GM18511 (cell line): ENCODE results near the gene FAM90A26.
"Not testable (repeated sequence)": the region's sequence is repeated elsewhere in the genome, so short reads cannot be mapped to it uniquely, and the experiment has no call there.

ENCODE experiments used
- ATAC-seq: cut with Tn5 transposase; IDR thresholded peaks from one replicate; pipeline ENCODE4 v1.9.1; 2021; ENCODE audit warnings: mild to moderate bottlenecking, moderate library complexity; ENCODE audit not compliant: unreplicated experiment

Gene FAM90A26

DNA sequence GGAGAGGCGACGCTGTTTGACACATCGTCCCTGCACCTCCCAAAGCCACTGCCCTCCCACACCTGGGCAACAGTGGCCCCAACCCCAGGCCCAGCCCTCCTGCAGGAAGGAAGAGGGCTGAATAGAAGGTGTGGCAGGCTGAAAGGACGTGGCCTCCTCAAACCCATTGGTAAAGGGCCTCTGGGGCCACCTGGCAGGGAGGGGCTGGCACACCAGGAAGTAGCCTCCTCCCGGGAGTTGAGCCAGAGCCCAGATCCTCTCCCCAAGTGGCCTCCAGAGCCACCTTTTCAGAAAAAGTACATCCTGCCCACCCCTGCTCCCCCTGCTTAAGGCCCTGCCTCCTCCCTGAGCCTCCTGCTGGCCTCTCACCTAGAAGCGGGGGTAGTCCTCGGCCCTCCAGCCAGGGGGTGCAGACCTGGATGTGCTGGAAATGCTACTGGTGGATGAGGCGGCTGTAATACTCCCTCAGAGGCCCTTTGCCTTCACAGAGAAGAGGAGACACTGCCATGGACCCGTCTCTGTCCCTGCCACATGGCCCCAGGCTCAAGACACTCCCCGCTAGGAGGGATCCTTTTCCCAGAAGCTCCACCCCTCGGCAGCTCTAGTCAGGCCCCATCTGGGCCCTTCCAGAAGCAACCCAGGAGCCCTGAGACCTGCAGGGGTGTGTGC, at the start of gene FAM90A26:
Gene FAM90A26, plus strand, starts transcription at position 619 of the 669 bp plus-strand sequence. CDS start 2,764 bp downstream, outside the sequence.
- not testable (repeated sequence) for ATAC-seq

DNA sequence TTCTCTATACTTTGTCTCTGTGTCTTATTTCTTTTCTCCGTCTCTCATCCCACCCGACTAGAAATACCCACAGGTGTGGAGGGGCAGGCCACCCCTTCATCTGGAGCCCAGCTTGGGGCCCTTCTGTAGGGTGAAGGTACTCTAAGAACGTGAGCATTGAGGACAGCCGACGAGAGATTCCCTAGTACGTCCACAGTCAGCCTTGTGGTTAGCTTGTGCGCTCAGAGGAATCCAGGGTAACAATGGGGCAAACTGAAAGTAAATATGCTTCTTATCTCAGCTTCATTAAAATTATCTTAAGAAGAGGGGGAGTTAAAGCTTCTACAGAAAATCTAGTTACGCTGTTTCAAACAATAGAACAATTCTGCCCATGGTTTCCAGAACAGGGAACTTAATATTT, 47.5 kb upstream of the FAM90A26 start:
- ATAC-seq: not testable (repeated sequence)

DNA sequence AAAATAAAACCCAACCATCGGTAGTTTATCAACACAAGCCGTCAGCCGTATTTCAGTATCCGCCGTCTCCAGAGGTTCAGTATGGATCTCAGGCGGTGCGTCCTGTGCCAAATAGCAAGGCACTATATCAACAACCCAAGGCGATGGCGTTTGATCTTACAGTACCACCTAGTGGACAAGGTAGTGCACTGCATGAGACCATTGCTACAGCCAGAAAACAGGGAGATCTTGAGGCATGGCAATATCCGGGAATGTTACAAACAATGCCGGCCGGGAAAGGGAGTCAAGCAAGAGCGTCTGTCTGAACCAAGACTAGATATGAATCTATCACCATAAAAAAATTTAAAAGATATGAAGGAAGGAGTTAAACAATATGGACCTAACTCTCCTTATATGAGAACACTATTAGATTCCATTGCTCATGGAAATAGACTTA, 46.6 kb upstream of the FAM90A26 start:
- not testable (repeated sequence) for ATAC-seq

DNA sequence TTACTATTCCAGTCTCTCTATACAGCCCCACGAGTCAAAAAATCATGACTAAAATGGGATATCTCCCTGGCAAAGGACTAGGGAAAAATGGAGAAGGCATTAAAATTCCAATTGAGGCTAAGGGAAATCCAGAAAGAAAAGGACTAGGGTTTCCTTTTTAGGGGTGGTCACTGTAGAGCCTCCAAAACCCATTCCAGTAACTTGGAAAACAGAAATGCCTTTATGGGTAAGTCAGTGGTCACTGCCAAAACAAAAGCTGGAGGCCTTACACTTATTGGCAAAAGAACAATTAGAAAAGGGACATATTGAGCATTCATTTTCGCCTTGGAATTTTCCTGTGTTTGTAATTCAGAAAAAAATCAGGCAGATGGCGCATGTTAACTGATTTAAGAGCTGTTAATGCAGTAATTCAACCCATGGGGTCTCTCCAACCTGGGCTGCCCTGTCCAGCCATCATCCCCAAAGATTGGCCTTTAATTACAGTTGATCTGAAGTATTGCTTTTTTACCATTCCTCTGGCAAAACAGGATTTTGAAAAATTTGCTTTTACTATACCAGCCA, 44.5 kb upstream of the FAM90A26 start:
- not testable (repeated sequence) for ATAC-seq

GRCh38 chr4:9131420-9131819, 38.8 kb upstream of the FAM90A26 start:
- not testable (repeated sequence) for ATAC-seq

DNA sequence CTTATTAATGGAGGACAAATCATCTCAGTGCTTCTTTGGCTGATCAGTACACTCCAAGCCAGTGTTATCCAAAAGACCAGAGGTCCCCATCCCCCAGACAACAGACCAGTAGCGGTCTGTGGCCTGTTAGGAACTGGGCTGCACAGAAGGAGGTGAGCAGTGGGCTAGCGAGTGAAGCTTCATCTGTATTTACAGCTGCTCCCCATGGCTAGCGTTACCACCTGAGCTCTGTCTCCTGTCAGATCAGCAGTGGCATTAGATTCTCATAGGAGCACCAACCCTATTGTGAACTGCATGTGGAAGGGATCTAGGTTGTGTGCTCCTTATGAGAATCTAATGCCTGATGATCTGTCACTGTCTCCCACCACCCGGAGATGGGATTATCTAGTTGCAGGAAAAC, 37.4 kb upstream of the FAM90A26 start:
- ATAC-seq: not testable (repeated sequence)

DNA sequence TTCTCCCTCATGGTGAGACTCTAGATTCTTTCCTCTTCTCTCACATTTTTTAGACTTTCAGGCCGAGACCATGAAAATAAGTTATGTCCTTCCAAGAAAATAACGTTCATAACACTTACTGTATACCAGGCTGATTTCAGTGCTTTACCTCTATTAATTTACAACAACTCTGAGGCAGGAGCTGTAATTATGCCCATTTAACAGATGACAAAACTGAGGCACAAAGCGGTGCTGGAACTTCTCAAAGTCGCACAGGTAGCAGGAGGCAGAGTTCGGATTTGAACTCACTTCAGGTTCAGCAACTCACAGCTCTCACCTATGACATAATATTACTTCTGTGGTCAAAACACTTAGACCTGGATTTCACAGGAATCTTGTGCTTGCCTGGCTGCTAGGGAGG, 36.2 kb upstream of the FAM90A26 start:
- not testable (repeated sequence) for ATAC-seq

DNA sequence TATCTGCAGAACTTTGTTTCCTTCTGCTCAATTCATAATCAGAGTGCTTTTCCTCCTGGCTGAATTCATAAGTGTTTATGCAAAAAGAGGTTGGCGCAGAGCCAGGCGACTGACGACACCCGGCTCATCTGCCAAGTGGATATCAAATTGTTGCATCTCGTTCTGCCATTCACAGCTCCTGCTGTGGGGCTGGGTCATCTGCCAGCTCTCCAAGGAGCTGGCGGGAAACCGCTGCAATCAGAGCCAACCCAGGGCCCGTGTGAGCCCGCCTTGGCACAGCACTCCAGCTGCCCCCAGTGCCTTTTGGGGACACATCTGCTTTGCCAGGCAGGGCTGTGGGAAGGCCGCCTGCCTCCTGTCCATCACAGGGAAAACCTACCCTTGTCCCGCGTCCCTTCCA, 35.7 kb upstream of the FAM90A26 start:
- ATAC-seq: not testable (repeated sequence)

DNA sequence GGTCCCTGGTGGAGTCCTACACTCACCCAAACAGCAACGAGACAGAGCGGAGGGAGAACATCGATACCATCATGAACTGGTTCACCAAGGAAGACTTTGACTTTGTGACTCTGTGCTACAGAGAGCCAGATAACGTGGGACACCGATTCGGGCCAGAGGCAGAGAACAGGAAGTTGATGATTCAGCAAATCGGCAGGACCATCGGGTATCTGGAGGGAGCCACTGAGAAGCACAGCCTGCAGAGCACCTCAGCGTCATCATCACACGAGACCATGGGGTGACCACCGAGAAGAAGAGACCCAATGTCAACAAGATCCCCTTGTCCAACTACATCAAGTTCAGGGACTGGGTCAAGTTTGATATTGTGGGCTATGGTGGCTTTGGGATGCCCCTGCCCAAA, 29.2 kb upstream of the FAM90A26 start:
- not testable (repeated sequence) for ATAC-seq

DNA sequence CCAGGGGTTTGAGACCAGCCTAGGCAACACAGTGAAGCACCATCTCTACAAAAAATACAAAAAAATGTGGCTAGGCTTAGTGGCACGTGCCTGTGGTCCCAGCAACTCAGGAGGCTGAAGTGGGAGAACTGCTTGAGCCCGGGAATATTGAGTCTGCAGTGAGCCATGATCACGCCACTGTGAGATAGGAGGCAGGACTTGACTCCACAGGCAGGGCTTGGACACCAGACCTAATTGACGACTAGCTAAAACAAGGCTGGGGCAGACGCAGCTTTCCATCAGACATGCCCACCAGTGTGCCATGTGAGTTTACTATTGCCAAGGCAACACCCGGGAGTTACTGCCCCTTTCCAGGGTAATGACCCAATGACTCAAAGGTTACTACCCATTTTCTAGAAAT, 27.4 kb upstream of the FAM90A26 start:
- not testable (repeated sequence) for ATAC-seq

GRCh38 chr4:9143421-9144080, 26.7 kb upstream of the FAM90A26 start:
- ATAC-seq: no peak

GRCh38 chr4:9146967-9147366, 23.2 kb upstream of the FAM90A26 start:
- no peak for ATAC-seq

DNA sequence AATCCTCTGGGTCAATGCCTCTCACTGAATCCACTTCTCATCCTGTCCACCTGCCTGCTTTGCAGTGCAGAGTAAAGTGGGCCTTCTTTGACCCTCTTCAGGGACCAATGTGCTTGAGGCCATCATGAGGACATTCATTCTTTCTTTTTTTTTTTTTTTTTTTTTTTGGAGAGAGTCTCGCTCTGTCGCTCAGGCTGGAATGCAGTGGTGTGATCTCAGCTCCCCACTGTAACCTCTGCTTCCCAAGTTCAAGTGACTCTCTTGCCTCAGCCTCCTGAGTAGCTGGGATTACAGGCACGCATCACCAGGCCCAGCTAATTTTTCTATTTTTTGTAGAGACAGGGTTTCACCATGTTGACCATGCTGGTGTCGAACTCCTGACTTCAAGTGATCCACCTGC, 22.8 kb upstream of the FAM90A26 start:
- not testable (repeated sequence) for ATAC-seq

GRCh38 chr4:9148611-9149409, 21.4 kb upstream of the FAM90A26 start:
- ATAC-seq: not testable (repeated sequence)

DNA sequence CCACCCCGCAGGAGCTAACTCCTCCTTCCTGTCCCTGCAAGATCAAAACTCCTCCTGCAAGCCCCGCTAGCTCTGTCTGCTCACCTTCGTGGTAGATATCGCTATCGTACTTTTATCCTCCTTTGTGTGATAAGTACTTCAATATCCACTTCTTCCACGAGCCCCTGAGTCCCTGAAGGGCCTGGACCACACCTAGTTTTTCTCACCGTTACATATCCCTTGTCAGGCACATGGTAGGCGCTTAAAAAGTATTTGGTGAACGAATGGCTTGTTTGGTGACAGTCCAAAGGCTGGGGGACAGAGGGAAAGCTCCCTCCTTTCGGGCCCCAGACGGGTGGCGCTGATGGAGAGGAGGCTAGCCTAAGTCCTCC, 18.4 kb upstream of the FAM90A26 start:
- not testable (repeated sequence) for ATAC-seq

GRCh38 chr4:9152180-9153007, 17.8 kb upstream of the FAM90A26 start:
- peak; percentile 22 for ATAC-seq

GRCh38 chr4:9153008-9153570, 17.1 kb upstream of the FAM90A26 start:
- ATAC-seq: peak; percentile 77

DNA sequence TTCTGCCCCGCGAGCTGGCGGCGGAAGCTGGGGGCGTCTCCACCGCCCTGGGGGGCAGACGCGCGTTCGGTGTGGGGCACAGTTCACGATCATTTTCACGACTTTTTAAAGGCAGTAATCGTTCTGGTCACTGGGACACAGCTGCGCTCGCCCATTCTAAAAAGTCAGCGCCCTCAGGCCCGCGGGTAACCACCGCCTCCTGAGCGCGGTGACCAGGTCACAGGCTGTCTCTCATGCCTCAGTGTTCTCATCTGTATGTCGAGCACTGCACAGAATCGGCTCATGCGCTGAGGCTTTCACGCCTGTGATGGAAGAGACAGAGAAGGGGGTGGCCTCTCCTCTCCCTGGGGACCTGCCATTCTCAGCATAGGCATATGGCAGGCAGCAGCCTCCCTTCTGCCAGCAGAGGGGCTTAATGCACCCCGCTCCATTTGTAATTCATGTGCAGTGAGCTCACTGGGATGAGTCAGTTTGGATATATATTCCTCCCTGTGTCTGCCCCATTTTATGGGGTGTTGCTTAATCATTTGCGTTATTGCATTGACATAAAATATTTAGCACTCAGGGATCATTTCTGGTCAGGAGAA, 16.5 kb upstream of the FAM90A26 start:
- not testable (repeated sequence) for ATAC-seq

DNA sequence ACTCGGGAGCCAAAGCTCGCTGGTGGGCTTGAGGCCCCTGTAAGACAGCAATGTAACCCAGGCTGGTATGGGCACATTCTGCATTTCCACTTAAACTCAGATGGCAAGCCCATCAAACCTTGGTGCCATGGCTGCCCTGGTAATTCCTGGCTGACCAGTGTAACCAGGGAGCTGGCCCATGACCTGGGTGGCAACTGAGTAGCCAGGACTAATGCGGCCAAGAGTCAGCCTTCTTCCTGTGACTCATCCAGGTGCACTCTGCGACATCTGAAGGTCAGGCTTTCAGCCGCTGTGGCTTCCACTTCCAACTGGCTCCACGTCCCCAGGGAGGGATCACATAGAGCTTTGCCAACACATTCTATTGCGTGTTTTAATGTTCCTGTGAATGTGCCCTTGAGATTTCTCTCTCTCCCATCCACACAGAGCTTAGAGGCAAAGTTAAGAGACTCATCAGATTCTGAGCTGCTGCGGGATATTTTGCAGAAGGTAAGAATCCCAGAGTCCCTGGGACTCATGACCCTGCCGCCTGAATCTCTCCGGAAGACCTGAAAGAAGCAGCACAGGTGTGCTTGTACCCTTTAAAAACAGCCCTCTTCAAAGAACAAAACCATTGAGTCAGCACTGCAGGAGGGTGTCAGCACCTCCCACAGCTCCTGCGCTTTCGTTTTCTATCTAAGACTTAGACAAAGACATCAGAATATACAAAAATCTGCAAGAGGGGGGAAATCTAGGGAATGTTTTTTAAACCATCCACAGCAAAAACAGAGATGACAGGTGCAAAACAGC, 14.9 kb upstream of the FAM90A26 start:
- ATAC-seq: not testable (repeated sequence)
